Coronary artery (tissue), 2 donors: ENCODE data around the gene P2RY8.
A peak's percentile ranks its signal among the peaks of the same experiment; 100 is the strongest.
"Not testable (repeated sequence)": the region's sequence is repeated elsewhere in the genome, so short reads cannot be mapped to it uniquely, and the experiment has no call there.

Experiments used
- DNase-seq: peaks from one replicate; pipeline ENCODE4 v3.0.0-alpha.2; 2017; ENCODE audit warnings: low spot score
- H3K27ac ChIP-seq, 2 donors: fragments of 200-600 bp; sonication (generic); one replicate each; pipeline ENCODE4 v1.5.1; 2016 to 2019
- H3K4me3 ChIP-seq: fragments of 200-600 bp; sonication (generic); 2 replicates; pipeline ENCODE4 v1.5.1; 2016; ENCODE audit warnings: mild to moderate bottlenecking, moderate library complexity
- TF ChIP-seq, protein P1 (sequence below): fragments of 200-600 bp; sonication (generic); IDR thresholded peaks from one replicate; pipeline ENCODE4 v1.5.1; 2019; ENCODE audit warnings: antibody characterized with exemption

The P2RY8 gene

DNA sequence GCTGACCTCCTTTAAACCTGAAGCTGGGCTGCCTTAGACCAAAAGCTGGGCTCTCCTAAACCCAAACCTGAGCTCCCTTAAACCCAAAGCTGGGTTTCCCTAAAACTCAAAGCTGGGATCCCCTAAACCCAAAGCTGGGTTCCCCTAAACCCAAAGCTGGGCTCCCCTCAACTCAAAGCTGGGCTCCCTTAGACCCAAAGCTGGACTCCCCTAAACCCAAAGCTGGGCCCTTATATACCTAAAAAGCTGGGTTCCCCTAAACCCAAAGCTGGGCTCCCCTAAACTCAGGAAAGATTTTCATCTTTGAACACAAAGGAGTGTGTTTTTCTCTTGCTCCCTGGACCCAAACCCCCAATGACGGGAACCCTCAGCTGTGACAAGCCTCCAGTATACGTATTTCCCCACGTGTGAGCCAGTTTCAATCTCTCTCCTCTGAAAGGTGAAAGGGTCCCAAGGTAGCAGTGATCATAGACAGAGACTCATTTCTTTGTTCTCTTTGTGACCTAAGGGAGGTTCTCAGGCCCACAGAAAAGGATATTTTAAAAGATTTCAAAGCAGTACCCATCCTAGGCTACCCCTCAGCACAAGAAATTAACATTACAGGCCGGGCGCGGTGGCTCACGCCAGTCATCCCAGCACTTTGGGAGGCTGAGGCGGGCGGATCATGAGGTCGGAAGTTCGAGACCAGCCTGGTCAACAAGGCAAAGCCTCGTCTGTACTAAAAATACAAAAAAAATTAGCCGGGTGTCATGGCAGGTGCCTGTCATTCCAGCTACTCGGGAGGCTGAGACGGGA lies 52.9 kb downstream of the P2RY8 start:
- peak; percentile 49 for DNase-seq
- Histone ChIP-seq H3K4me3 (no peak overlapping the region), H3K27ac (no peak overlapping the region)
- TF ChIP-seq, protein P1, sequence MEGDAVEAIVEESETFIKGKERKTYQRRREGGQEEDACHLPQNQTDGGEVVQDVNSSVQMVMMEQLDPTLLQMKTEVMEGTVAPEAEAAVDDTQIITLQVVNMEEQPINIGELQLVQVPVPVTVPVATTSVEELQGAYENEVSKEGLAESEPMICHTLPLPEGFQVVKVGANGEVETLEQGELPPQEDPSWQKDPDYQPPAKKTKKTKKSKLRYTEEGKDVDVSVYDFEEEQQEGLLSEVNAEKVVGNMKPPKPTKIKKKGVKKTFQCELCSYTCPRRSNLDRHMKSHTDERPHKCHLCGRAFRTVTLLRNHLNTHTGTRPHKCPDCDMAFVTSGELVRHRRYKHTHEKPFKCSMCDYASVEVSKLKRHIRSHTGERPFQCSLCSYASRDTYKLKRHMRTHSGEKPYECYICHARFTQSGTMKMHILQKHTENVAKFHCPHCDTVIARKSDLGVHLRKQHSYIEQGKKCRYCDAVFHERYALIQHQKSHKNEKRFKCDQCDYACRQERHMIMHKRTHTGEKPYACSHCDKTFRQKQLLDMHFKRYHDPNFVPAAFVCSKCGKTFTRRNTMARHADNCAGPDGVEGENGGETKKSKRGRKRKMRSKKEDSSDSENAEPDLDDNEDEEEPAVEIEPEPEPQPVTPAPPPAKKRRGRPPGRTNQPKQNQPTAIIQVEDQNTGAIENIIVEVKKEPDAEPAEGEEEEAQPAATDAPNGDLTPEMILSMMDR: no peak

GRCh38 chrX:1482530-1482928 lies 54.5 kb downstream of the P2RY8 start:
- not testable (repeated sequence) for H3K27ac ChIP-seq, H3K4me3 ChIP-seq, DNase-seq

DNA sequence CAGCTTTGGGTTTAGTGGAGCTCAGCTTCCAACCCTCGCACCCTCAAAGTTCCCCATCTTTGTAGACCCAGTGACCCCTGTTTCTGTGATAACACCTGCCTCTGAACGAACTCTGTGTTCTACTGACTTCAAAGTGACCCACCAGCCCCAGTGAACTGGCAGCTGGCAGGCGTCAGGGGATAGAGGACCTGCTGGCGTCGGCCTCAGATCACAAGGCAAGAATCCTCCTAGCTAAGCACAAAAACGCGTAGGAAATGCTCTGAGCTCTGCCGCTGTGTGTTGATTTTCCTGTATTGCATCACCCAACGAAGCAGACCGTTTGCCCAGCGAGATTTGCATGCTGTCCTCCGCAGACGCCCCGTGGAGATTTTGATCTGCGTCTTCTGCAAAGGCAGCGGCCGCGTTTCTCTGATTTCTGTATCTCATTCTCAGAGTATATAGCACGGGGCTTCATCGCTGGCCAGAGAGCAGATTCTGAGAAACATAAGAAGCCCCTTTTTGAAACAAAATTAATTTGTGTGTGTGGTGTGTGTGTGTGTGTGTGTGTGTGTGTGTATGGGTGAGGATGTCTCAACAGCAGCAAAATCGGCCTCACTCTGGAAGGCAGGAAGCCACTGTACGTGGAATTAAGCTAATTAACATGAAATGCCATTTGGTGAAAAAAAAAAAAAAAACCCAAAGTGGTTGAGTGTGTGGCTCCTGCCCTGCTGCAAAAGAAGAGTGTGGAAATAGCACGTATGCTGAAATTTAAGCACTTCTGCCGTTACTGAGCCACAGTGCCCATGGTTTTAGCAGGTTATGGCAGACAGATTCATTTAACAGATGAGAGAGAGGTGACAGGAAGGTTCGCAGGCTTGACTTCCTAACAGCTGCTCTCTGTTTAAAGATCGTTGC lies 55.1 kb downstream of the P2RY8 start:
- H3K4me3 ChIP-seq: no peak overlapping the region
- peak overlapping the region; percentile 18 to 45 for H3K27ac ChIP-seq
- DNase-seq: peak; percentile 72
- TF ChIP-seq, protein P1: no peak

GRCh38 chrX:1480082-1480785 lies 56.8 kb downstream of the P2RY8 start:
- Histone ChIP-seq H3K4me3 (no peak overlapping the region), H3K27ac (no peak overlapping the region)
- TF ChIP-seq, protein P1: no peak
- peak; percentile 33 for DNase-seq

DNA sequence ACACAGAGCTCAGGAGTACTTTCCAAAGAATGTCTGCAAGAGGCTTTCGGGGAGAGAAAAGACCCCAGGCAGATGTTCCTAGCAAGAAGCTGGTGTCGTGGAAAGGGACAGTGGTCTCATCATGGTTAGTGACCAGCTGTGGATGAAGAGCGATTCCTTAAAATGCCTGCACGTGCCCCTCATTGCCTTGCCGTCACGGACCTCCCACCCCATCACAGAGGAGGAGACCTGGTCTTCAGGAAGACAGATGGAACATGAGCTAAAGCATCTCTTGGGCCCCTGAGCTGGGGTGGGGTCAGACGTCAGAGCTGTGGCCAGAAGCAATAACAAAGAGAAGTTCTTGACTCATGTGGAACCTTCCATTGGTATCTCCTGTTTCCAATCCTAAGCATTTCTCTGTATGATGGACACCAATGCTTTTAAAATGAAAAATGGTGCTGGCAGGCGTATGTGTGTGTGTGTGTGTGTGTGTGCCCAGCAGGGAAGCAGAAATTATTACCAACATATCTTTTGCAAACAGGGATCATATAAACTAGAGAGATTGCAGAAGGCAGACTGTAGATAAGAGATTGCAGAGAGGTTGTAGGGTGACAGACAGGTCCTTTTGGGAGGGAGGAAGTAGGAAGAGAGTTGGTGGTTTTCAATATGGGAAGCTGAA lies 59.1 kb downstream of the P2RY8 start:
- DNase-seq: peak; percentile 52
- Histone ChIP-seq H3K27ac (no peak overlapping the region), H3K4me3 (no peak overlapping the region)
- TF ChIP-seq, protein P1: no peak

GRCh38 chrX:1477229-1477628 lies 59.8 kb downstream of the P2RY8 start:
- Histone ChIP-seq H3K27ac (no peak overlapping the region), H3K4me3 (no peak overlapping the region)
- TF ChIP-seq, protein P1: no peak
- no peak for DNase-seq

DNA sequence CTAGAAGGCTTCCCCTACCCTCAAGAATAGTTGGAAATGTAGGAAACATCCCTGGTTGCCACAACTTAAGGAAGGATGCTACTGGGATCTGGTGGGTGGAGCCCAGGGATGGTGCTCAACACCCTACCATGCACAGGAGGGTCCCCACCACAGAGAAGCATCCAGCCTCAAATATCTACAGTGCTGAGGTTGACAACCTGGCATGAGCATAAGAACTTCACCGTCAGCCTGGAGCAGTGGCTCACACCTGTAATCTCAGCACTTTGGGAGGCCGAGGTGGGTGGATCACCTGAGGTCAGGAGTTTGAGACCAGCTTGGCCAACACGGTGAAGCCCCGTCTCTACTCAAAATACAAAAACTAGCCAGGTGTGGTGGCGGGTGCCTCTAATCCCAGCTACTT lies 60.3 kb downstream of the P2RY8 start:
- no peak overlapping the region for H3K27ac ChIP-seq
- TF ChIP-seq, protein P1: no peak
- peak; percentile 22 for DNase-seq
- no peak overlapping the region for H3K4me3 ChIP-seq
